ENCODE results near the gene PCGF3.
"Not testable (repeated sequence)": the region's sequence is repeated elsewhere in the genome, so short reads cannot be mapped to it uniquely, and the experiment has no call there.

- TF ChIP-seq CTCF (IDR thresholded peaks at IDR 0.05); ZFX (IDR thresholded peaks at IDR 0.05; ENCODE audit: borderline replicate concordance): not testable (repeated sequence)
Measured at GRCh38 chr4:775485-775884, 69.9 kb downstream of the PCGF3 start.

Measured in 22Rv1 (cell line).